HCT116 (cell line): ENCODE measurements around the gene CHAMP1. TPM values are rescaled to one million over a fixed set of nuclear protein-coding genes. Genes with fewer than 3 reads are reported as not detected.

ENCODE experiments used
- ATAC-seq: fragments of 200-7000 bp; cut with Tn5 transposase; 2 replicates; pipeline ENCODE4 v1.9.1; 2020; ENCODE audit warnings: mild to moderate bottlenecking, moderate library complexity
- BruUV-seq: library from RNA; stranded (reverse); fragments of 400-500 nt; replicated peaks from 2 replicates; lab custom pipeline; 2021; lab: Mats Ljungman, UMichigan
- CTCF ChIA-PET: fragments of 300-600 bp; sonication (Branson Sonifier 250); formaldehyde crosslinking; loops from one replicate; lab custom pipeline; 2021; ENCODE audit warnings: antibody characterized with exemption; lab: Charles Lee
- POLR2A ChIA-PET: fragments of 300-600, 350-600 bp; sonication (Branson Sonifier 250); formaldehyde crosslinking; loops from one replicate; lab custom pipeline; 2021; ENCODE audit warnings: antibody characterized with exemption; lab: Charles Lee
- RAD21 ChIA-PET, 2 experiments: fragments of 300-600 bp; sonication (Branson Sonifier 250); formaldehyde crosslinking; loops; one replicate each; lab custom pipeline; 2023; ENCODE audit warnings: low total read pairs in 2 of 2; ENCODE audit not compliant: uncharacterized antibody in 2 of 2, unreplicated experiment in 2 of 2, low non-redundant PET in 1 of 2; lab: Charles Lee
- DNase-seq: peaks from one replicate; pipeline ENCODE4 v3.0.0-alpha.2; 2010; ENCODE audit warnings: low read depth, low spot score
- H2AFZ ChIP-seq: fragments of 200-600 bp; shearing (Covaris generic), sonication (generic); 2 replicates; pipeline ENCODE4 v1.6.1; 2017; ENCODE audit warnings: low read depth, mixed run types, mixed read lengths, antibody characterized with exemption, low read length; ENCODE audit not compliant: poor library complexity, severe bottlenecking
- H3K27ac ChIP-seq: 2 replicates; pipeline ENCODE4 v1.5.1; 2012; ENCODE audit warnings: low read depth, low read length
- H3K27me3 ChIP-seq: fragments of 200-600 bp; sonication (generic); 2 replicates; pipeline ENCODE4 v1.6.1; 2016; ENCODE audit warnings: mixed run types, low read length, mixed read lengths; ENCODE audit not compliant: insufficient read depth
- H3K36me3 ChIP-seq, 2 experiments: fragments of 200-500 bp in 1 of 2; fragments of 200-600 bp in 1 of 2; sonication (Bioruptor generic) in 1 of 2; sonication (generic) in 1 of 2; 2 replicates each; pipeline versions ENCODE4 v1.5.1 to v1.6.1; 2014 to 2016; ENCODE audit warnings: low read length in 2 of 2, inconsistent platforms in 1 of 2, mixed read lengths in 1 of 2, mixed run types in 1 of 2; ENCODE audit not compliant: insufficient read depth in 2 of 2, control insufficient read depth in 1 of 2
- H3K4me1 ChIP-seq, 2 experiments: fragments of 200-600 bp in 1 of 2; sonication (generic) in 1 of 2; 2 replicates each; pipeline versions ENCODE4 v1.5.1 to v1.6.1; 2012 to 2017; ENCODE audit warnings: low read length in 2 of 2, inconsistent platforms in 1 of 2, mild to moderate bottlenecking in 1 of 2, mixed read lengths in 1 of 2, mixed run types in 1 of 2, moderate library complexity in 1 of 2; ENCODE audit not compliant: insufficient read depth in 2 of 2, control insufficient read depth in 1 of 2
- H3K4me2 ChIP-seq: fragments of 200-600 bp; sonication (generic); 2 replicates; pipeline ENCODE4 v1.6.1; 2017; ENCODE audit warnings: mixed run types, low read length, mixed read lengths
- H3K4me3 ChIP-seq, 2 experiments: fragments of 200-600 bp in 1 of 2; sonication (generic) in 1 of 2; replicated peaks in 1 of 2; 2 replicates each; pipeline ENCODE4 v1.5.1; 2011 to 2016; ENCODE audit warnings: low read length in 2 of 2, control low read depth in 1 of 2, low read depth in 1 of 2, mild to moderate bottlenecking in 1 of 2, mixed read lengths in 1 of 2, mixed run types in 1 of 2
- H3K79me2 ChIP-seq: fragments of 200-600 bp; sonication (generic); 2 replicates; pipeline ENCODE4 v1.6.1; 2017; ENCODE audit warnings: mild to moderate bottlenecking, mixed run types, low read length, moderate library complexity, mixed read lengths; ENCODE audit not compliant: insufficient read depth
- H3K9ac ChIP-seq: fragments of 200-600 bp; sonication (generic); 2 replicates; pipeline ENCODE4 v1.6.1; 2016; ENCODE audit warnings: low read length, mixed read lengths
- H3K9me2 ChIP-seq: fragments of 200-600 bp; sonication (generic), shearing (Covaris generic); 2 replicates; pipeline ENCODE4 v1.6.1; 2017; ENCODE audit warnings: mixed run types, mild to moderate bottlenecking, moderate library complexity; ENCODE audit not compliant: insufficient read depth
- H3K9me3 ChIP-seq, 2 experiments: fragments of 200-500 bp in 1 of 2; fragments of 200-600 bp in 1 of 2; sonication (Bioruptor generic) in 1 of 2; sonication (generic) in 1 of 2; 2 replicates each; pipeline ENCODE4 v1.6.1; 2014 to 2017; ENCODE audit warnings: low read length in 2 of 2, mixed read lengths in 2 of 2, inconsistent platforms in 1 of 2, low read depth in 1 of 2, mild to moderate bottlenecking in 1 of 2, mixed run types in 1 of 2, moderate library complexity in 1 of 2; ENCODE audit not compliant: control insufficient read depth in 1 of 2, insufficient read depth in 1 of 2
- H4K20me1 ChIP-seq: fragments of 200-600 bp; sonication (generic), shearing (Covaris generic); 2 replicates; pipeline ENCODE4 v1.6.1; 2017; ENCODE audit warnings: mixed run types, mild to moderate bottlenecking, moderate library complexity; ENCODE audit not compliant: insufficient read depth
- EGR1 ChIP-seq: IDR thresholded peaks from 2 replicates; pipeline ENCODE4 v1.6.1; 2012; ENCODE audit warnings: low read depth
- ELF1 ChIP-seq: IDR thresholded peaks from 2 replicates; pipeline ENCODE4 v1.6.1; 2012; ENCODE audit warnings: low read depth, borderline replicate concordance
- EZH2 ChIP-seq: fragments of 200-600 bp; sonication (generic); IDR thresholded peaks from 2 replicates; pipeline ENCODE4 v1.6.1; 2017; ENCODE audit warnings: antibody characterized with exemption, mixed run types
- FOSL1 ChIP-seq: IDR thresholded peaks from 2 replicates; pipeline ENCODE4 v1.6.1; 2012; ENCODE audit warnings: low read depth
- JUND ChIP-seq: IDR thresholded peaks from 2 replicates; pipeline ENCODE4 v1.6.1; 2012
- MAX ChIP-seq: IDR thresholded peaks from 2 replicates; pipeline ENCODE4 v1.6.1; 2012
- YY1 ChIP-seq: IDR thresholded peaks from 2 replicates; pipeline ENCODE4 v1.6.1; 2011; ENCODE audit warnings: low read length, low read depth, moderate library complexity, mild to moderate bottlenecking; ENCODE audit not compliant: insufficient replicate concordance; ENCODE audit errors: extremely low read depth
- intact Hi-C: fragments of 100-400 bp; cut with micrococcal nuclease; formaldehyde crosslinking; loops from 2 replicates; pipeline ENCODE4 v1.10.0; 2022
- total RNA-seq: library from RNA; stranded (reverse); gene quantifications from one replicate; pipeline ENCODE4 v1.2.1, GENCODE V29; 2021; ENCODE audit not compliant: unreplicated experiment
- TF ChIP-seq, protein P1 (sequence below): IDR thresholded peaks from 2 replicates; pipeline ENCODE4 v1.6.1; 2012; ENCODE audit warnings: low read depth

CHAMP1 gene
- total RNA-seq, 1 experiment from 2014 or later = 31.5 TPM

DNA sequence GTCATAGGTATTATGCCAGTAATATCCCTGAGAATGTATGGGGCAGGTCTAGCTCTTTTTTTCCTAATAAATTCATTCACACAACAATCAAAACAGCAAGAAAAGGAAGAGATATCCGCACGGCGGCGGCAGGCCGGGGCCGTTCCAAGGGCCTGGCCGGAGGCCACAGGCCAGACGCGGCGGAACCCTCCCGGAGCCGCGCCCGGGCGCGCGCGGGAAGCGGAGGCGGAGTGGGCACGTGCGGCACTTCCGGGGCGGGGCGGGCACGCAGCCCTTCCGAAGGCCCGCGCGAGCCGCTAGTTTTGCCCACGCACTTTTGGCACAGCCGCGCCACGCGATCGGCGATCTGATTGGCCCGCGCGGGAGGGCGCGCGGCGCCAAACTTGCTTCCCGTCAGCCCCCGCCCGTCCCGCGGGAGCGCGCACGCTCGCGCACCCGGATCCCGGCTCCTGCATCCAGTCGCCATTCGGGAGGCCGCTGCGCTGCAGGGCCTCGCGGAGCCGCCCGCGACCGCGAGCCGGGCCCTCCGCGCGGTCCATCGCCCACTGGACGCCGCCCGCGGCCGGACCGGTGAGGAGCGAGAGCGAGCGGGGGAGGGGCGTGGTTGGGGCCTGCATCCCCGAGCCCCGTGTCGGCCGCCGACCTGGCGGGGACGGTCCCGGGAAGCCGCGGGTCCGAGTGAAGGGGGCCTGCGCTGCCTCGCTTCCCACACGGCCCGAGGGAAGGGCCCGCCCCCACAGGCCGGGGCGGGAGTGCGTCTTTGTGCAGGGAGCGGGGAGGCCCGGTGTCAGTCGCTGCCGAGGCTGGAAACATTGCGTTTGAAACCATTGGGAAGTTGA lies at the start of gene CHAMP1 (continued):
- TF ChIP-seq YY1 = peak; percentile 63

GRCh38 chr13:114264886-114265611 lies 49.3 kb upstream of the CHAMP1 start:
- Histone ChIP-seq H3K9ac (no peak overlapping the region), H3K4me3 (no peak overlapping the region), H3K36me3 (peaks cover 49 to 74% of the 10 kb centered on the region in 2 experiments), H3K27ac (no peak overlapping the region), H3K9me3 (no peaks in the 10 kb centered on the region)
- TF ChIP-seq FOSL1 = no peak
- TF ChIP-seq EZH2 = no peak
- TF ChIP-seq ELF1 = no peak
- TF ChIP-seq EGR1 = no peak
- TF ChIP-seq, protein P1, sequence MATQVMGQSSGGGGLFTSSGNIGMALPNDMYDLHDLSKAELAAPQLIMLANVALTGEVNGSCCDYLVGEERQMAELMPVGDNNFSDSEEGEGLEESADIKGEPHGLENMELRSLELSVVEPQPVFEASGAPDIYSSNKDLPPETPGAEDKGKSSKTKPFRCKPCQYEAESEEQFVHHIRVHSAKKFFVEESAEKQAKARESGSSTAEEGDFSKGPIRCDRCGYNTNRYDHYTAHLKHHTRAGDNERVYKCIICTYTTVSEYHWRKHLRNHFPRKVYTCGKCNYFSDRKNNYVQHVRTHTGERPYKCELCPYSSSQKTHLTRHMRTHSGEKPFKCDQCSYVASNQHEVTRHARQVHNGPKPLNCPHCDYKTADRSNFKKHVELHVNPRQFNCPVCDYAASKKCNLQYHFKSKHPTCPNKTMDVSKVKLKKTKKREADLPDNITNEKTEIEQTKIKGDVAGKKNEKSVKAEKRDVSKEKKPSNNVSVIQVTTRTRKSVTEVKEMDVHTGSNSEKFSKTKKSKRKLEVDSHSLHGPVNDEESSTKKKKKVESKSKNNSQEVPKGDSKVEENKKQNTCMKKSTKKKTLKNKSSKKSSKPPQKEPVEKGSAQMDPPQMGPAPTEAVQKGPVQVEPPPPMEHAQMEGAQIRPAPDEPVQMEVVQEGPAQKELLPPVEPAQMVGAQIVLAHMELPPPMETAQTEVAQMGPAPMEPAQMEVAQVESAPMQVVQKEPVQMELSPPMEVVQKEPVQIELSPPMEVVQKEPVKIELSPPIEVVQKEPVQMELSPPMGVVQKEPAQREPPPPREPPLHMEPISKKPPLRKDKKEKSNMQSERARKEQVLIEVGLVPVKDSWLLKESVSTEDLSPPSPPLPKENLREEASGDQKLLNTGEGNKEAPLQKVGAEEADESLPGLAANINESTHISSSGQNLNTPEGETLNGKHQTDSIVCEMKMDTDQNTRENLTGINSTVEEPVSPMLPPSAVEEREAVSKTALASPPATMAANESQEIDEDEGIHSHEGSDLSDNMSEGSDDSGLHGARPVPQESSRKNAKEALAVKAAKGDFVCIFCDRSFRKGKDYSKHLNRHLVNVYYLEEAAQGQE = no peak
- TF ChIP-seq MAX = no peak
- no peak for TF ChIP-seq JUND
- TF ChIP-seq, all 23 proteins: peak for 0
- ATAC-seq (no peak), DNase-seq (no peak)
- Histone ChIP-seq H2AFZ (no peak overlapping the region), H3K27me3 (no peaks in the 10 kb centered on the region), H3K4me2 (no peak overlapping the region), H4K20me1 (no peaks in the 10 kb centered on the region), H3K9me2 (no peaks in the 10 kb centered on the region), H3K79me2 (no peaks in the 10 kb centered on the region), H3K4me1 (no peaks in the 10 kb centered on the region)
- POLR2A ChIA-PET = no interaction called here
- CTCF ChIA-PET = interaction anchor here (1.2 kb wide), 1 partner anchor 16 kb away, joined by 3 read pairs; the partner anchor contains the start of gene UPF3A
- RAD21 ChIA-PET = no interaction called here
- intact Hi-C loops = no loop called here
- BruUV-seq = no TSS peak
